Activated T-helper 2 cell treated with anti-CD3 and anti-CD28 coated beads, Interferon-gamma antibody, Interleukin-2, Interleukin-4, amounts not matched to agents 10 μg/mL and 5 μg/mL and 100 μg/mL, durations not matched to agents 14 hours and 24 hours and 36 hours (primary cell): ENCODE results near the gene IQCE. TPM values are rescaled to one million over a fixed set of nuclear protein-coding genes. Genes with fewer than 3 reads are reported as not detected.

ENCODE experiments used
- DNase-seq: peaks from one replicate; pipeline ENCODE4 v3.0.0; 2021; ENCODE audit warnings: low spot score
- H3K27ac Mint-ChIP-seq: one replicate; pipeline ENCODE4 v1.8.0; 2021; ENCODE audit warnings: mixed read lengths
- H3K27me3 Mint-ChIP-seq: one replicate; pipeline ENCODE4 v1.8.0; 2021; ENCODE audit warnings: low read depth, mixed read lengths
- H3K36me3 Mint-ChIP-seq: one replicate; pipeline ENCODE4 v1.8.0; 2021; ENCODE audit warnings: low read depth, mixed read lengths
- H3K4me1 Mint-ChIP-seq: one replicate; pipeline ENCODE4 v1.8.0; 2021; ENCODE audit warnings: low read depth, mixed read lengths
- H3K4me3 Mint-ChIP-seq: one replicate; pipeline ENCODE4 v1.8.0; 2021; ENCODE audit warnings: low read depth, mild to moderate bottlenecking, moderate library complexity, mixed read lengths
- H3K9me3 Mint-ChIP-seq: one replicate; pipeline ENCODE4 v1.8.0; 2021; ENCODE audit warnings: mixed read lengths
- intact Hi-C: fragments of 100-400 bp; cut with micrococcal nuclease; formaldehyde crosslinking; loops from one replicate; pipeline ENCODE4 v1.15.1; 2023
- total RNA-seq: library from RNA; stranded (reverse); gene quantifications from 2 replicates; pipeline ENCODE4 v1.2.3, GENCODE V29; 2022

The IQCE gene
- total RNA-seq, 1 donor from 2014 or later = 12.3 TPM

DNA sequence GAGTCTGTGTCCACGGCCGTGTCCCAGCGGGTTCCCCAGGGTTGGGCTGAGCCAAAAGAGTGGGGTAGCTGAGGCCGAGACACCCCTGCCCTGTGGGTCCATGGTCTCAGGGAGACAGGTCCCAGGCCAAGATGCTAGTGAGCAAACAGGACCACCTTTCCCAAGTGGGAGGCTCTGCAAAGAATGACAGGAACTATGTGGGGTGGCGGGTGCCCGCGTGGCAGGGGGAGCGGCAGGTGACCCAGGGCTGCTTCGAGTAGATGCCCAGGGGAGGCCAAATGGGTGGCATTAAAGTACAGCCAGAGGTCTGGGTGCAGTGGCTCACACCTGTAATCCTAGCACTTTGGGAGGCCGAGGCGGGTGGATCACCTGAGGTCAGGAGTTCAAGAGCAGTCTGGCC, 91.2 kb downstream of the IQCE start:
- intact Hi-C loops = no loop called here
- Mint-ChIP-seq H3K27ac (no peak overlapping the region), H3K9me3 (no peaks in the 10 kb centered on the region), H3K27me3 (no peaks in the 10 kb centered on the region), H3K36me3 (no peaks in the 10 kb centered on the region), H3K4me1 (peaks cover 8% of the 10 kb centered on the region), H3K4me3 (no peak overlapping the region)
- DNase-seq = no peak

DNA sequence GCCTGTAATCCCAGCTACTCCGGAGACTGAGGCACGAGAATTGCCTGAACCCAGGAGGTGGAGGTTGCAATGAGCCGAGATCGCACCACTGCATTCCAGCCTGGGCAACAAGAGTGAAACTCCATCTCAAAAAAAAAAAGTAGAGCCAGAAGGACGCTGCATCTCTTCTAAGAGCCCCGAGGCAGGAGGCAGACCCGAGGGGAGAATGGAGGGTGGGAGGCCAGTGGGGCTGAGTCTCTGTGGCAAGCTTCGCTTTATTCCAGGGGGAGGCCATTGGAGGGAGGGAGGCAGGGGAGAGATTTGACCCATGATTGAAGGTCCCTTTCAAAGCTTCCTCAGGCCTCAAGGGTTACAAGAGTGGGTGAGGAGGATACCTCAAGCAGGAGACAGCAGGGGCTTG, 91.7 kb downstream of the IQCE start:
- Mint-ChIP-seq H3K4me3 (no peak overlapping the region), H3K27ac (no peak overlapping the region), H3K36me3 (no peaks in the 10 kb centered on the region), H3K9me3 (no peaks in the 10 kb centered on the region), H3K27me3 (no peaks in the 10 kb centered on the region), H3K4me1 (peaks cover 3% of the 10 kb centered on the region)
- intact Hi-C loops = no loop called here
- no peak for DNase-seq

DNA sequence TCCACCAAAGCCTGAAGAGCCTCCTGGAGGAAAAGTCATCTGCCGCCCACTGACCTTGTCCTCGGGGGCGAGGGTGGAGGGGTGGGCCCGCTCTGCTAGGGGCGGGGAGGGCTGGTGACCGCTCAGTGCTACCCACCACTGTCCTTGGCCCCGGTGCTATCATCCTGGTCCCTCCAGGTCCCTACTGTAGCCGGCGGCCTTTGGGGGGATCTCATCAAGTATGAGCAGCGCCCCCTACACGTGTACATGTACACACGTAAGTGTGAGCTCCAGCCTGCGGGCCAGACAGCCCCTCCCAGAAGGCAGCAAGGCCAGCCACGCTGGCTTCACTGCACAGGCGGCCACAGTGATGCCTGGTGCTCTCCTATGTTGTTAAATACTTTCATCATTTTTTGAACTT, 92.6 kb downstream of the IQCE start:
- Mint-ChIP-seq H3K4me3 (no peak overlapping the region), H3K9me3 (no peaks in the 10 kb centered on the region), H3K4me1 (no peaks in the 10 kb centered on the region), H3K27ac (no peak overlapping the region), H3K36me3 (no peaks in the 10 kb centered on the region), H3K27me3 (no peaks in the 10 kb centered on the region)
- DNase-seq = no peak
- intact Hi-C loops = no loop called here

DNA sequence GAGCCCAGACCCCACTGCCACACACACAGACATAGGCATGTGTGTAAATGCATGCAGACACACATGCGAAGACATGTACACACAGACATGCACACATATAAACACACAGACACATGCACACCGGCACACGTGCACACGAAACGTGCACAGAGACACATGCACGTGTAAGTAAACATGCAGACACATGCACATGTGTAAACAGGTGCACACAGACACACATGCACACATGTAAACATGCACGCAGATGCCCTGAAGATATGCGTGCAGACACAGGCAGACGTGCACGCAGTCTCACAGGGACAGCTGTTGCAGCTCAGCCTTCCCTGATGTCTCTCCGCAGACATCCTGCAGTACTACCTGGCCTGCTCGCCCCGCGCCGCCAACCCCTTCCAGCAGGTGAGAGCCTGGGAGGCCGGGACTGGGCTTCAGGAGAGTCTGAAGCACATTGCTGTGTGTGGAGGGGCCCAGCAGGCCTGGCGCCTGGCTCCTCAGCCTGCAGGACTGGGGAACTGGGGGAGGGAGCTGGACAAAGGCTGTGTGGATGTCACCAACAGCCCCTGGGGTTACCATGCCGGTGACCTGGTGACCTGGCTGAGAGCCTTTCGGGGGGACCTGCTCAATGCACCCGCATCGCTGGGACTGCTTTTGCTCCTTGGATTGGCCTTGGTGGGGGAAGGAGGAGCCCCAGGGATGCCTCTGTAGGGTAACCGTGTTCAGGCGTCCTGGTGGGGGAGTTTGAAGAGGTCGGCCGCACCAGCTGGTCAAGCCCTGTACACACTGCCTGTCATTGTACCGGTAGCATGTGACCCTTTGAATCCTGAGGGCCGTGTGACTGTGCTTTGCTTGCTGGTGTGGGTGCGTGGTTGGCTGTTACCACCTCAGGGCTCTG, 93.3 kb downstream of the IQCE start:
- Mint-ChIP-seq H3K27ac (no peak overlapping the region), H3K4me3 (no peak overlapping the region), H3K4me1 (no peaks in the 10 kb centered on the region), H3K36me3 (no peaks in the 10 kb centered on the region), H3K27me3 (no peaks in the 10 kb centered on the region), H3K9me3 (no peaks in the 10 kb centered on the region)
- no peak for DNase-seq
- intact Hi-C loops = no loop called here

DNA sequence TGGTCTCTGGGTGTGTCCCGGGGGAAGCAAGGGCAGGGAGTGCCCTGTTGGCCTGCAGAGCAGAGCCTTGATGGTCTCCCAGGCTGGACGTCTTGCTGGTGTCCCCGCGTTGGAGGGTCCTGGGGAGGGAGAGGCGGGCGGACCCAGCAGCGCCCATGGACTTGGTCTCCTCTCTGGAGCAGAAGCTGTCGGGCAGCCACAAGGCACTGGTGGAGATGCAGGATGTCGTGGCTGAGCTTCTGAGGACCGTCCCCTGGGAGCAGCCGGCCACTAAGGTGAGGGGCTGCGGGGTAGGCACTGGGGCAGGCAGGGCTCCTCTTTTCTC, 93.9 kb downstream of the IQCE start:
- H3K27ac Mint-ChIP-seq = no peak overlapping the region
- DNase-seq = no peak
- H3K9me3 Mint-ChIP-seq = no peaks in the 10 kb centered on the region
- intact Hi-C loops = no loop called here
- no peaks in the 10 kb centered on the region for H3K27me3 Mint-ChIP-seq
- H3K36me3 Mint-ChIP-seq = no peaks in the 10 kb centered on the region
- no peaks in the 10 kb centered on the region for H3K4me1 Mint-ChIP-seq
- H3K4me3 Mint-ChIP-seq = no peak overlapping the region

DNA sequence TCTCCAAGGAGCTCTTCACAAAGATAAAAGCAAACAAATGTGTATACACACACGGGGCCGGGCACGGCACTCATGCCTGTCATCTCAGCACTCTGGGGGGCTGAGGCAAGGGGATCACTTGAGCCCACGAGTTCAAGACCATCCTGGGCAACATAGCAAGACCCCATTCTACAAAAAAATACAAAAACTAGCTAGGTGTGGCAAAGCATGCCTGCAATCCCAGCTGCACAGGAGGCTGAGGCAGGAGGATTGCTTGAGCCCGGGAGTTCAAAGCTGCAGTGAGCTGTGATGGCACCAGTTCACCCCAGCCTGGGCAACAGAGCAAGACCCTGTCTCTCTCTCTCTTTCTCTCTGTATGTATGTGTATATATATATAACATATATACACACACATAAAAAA, 95.3 kb downstream of the IQCE start:
- H3K36me3 Mint-ChIP-seq = no peaks in the 10 kb centered on the region
- H3K4me1 Mint-ChIP-seq = no peaks in the 10 kb centered on the region
- intact Hi-C loops = no loop called here
- H3K27ac Mint-ChIP-seq = no peak overlapping the region
- no peak for DNase-seq
- H3K27me3 Mint-ChIP-seq = no peaks in the 10 kb centered on the region
- no peaks in the 10 kb centered on the region for H3K9me3 Mint-ChIP-seq
- H3K4me3 Mint-ChIP-seq = no peak overlapping the region

DNA sequence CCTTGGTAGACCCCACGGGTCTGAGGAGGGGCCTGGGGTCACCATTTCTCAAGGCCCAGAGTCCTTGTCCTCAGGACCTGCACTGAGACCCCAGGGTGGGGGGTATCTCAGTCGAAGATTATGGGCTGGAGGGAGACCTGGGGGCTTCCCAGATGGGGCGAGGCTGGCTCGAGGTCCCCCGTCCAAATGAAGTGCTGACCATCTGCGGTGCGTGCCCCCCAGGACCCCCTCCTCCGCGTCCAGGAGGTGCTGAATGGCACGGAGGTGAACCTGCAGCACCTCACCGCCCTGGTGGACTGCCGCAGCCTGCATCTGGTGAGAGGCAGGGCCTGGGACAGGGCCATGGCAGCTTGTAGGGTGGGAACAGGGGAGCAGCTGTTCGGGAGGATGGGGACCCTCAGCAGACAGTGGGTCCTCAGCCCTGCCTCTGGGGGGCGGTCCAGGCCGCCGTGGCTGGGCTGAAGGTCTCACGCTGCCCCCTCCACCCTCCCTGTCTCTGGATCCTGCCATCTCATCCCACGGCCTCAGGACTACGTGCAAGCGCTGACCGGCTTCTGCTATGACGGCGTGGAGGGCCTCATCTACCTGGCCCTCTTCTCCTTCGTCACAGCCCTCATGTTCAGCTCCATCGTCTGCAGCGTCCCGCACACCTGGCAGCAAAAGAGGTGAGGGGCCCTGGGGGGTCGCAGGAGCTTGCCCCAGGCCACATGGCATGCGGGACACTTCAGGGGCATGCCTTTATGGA, 97.3 kb downstream of the IQCE start:
- Mint-ChIP-seq H3K4me3 (no peak overlapping the region), H3K36me3 (no peaks in the 10 kb centered on the region), H3K27me3 (no peaks in the 10 kb centered on the region), H3K9me3 (no peaks in the 10 kb centered on the region), H3K4me1 (no peaks in the 10 kb centered on the region), H3K27ac (no peak overlapping the region)
- intact Hi-C loops = no loop called here
- no peak for DNase-seq

DNA sequence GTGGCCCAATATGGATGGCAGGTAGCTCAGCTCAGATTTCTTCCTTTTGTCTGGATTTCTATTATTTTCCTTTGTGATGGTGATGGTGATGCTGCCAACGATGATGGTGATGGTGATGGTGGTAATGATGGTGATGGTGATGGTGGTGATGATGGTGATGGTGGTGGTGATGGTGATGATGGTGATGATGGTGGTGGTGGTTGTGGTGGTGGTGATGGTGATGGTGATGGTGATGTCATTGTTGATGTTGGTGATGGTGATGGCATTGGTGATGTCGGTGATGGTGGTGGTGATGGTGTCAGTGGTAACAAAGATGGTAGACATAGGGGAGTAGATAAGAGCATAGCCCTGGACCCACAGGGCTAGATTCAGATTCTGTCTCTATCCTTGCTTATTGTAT, 98.4 kb downstream of the IQCE start:
- no peaks in the 10 kb centered on the region for H3K27me3 Mint-ChIP-seq
- H3K36me3 Mint-ChIP-seq = no peaks in the 10 kb centered on the region
- H3K4me1 Mint-ChIP-seq = no peaks in the 10 kb centered on the region
- no peak overlapping the region for H3K27ac Mint-ChIP-seq
- H3K9me3 Mint-ChIP-seq = no peaks in the 10 kb centered on the region
- no peak for DNase-seq
- H3K4me3 Mint-ChIP-seq = no peak overlapping the region
- intact Hi-C loops = no loop called here

DNA sequence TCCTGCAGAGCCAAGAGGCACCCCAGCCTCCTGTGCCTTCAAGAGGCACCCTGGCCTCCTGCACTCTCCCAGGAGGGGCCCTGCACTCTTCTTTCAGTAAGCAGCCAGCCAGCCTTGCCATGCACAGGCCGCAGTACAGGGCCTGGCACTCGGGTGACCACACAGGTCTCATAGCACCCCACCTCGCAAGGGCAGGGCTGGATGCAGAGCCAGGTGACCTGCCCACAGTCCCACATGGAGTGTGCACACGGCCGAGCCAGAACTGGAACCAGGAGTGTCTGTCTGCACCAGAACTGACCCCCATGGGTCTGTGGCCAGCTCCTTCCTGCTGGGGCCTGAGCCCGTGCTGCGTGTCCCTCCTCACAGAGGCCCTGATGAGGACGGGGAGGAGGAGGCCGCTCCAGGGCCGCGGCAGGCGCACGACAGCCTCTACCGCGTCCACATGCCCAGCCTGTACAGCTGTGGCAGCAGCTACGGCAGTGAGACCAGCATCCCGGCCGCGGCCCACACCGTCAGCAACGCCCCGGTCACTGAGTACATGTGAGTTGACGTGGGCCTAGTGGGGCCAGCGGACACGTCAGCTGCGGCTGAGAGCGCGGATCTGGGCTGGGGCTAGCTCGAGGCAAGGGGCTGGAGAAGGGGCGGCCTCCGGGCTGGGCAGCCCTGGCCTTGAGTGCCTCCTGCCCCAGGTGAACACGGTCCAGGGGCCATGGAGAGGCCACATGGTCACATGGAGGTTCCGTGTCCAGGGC, 99.3 kb downstream of the IQCE start:
- H3K27ac Mint-ChIP-seq = no peak overlapping the region

DNA sequence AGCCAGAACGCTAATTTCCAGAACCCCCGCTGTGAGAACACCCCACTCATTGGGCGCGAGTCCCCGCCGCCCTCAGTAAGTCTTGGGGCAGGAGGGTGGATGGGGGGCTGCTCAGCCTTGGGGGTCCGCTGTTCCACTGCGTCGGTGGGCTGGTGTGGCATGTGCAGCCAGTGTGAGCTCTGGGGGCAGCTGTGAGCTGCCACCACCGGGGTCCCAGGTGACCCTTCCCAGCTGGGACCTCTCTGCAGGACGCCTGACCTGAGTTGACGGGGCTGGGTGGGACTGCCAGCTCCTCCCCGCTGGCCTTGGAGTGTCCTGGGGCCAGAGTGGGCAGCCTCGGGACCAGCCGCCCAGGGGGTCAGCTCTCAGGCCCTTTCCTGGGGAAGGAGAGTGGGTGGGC, 100.2 kb downstream of the IQCE start:
- Mint-ChIP-seq H3K9me3 (no peaks in the 10 kb centered on the region), H3K4me1 (no peaks in the 10 kb centered on the region), H3K27ac (no peak overlapping the region), H3K36me3 (no peaks in the 10 kb centered on the region), H3K27me3 (no peaks in the 10 kb centered on the region), H3K4me3 (no peak overlapping the region)
- no peak for DNase-seq
- intact Hi-C loops = no loop called here

More for the DNA sequence above, 99.3 kb downstream of the IQCE start:
- Mint-ChIP-seq H3K9me3 (no peaks in the 10 kb centered on the region), H3K36me3 (no peaks in the 10 kb centered on the region), H3K4me3 (no peak overlapping the region), H3K4me1 (no peaks in the 10 kb centered on the region), H3K27me3 (no peaks in the 10 kb centered on the region)
- intact Hi-C loops = no loop called here
- DNase-seq = no peak

DNA sequence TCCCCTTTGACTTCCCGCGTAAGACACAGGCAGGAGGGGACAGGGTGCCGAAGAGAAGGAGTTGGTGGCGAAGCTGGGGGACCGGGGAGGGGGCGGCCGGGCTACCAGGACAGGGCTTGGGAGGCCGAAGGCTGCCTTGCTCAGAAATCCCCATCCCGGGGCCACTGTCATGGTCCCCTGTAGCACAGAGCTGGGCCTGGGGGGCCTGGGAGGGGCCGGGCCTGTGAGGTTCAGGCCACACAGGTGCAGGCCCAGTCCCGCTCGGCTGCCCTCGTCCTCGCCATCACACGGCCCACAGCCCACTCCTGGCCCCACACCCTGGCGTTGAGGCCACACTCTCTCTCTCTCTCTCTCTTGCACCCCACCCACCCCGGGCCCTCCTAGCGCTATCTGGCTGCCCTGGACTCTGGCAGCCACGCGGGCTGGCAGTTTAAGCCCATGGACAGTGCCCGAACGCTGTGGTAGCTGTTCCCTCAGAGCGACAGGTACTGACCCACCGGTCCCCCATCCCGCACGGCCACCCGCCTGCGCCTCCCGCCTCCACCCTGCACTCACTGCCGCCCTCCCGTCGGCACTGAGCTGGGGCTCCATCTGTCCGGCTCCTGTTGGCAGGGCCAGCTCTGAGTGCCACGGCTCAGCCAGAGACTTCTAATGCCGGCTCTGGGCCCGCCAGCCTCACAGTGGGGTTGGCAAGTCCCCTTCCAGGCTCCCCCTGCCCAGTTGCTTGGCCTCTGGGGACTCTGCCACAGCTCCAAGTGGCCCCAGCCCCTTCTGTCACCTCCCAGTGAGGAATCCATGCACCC, 101.0 kb downstream of the IQCE start:
- Mint-ChIP-seq H3K4me3 (no peak overlapping the region), H3K36me3 (no peaks in the 10 kb centered on the region), H3K9me3 (no peaks in the 10 kb centered on the region), H3K4me1 (no peaks in the 10 kb centered on the region), H3K27ac (no peak overlapping the region), H3K27me3 (no peaks in the 10 kb centered on the region)
- no peak for DNase-seq
- intact Hi-C loops = no loop called here

DNA sequence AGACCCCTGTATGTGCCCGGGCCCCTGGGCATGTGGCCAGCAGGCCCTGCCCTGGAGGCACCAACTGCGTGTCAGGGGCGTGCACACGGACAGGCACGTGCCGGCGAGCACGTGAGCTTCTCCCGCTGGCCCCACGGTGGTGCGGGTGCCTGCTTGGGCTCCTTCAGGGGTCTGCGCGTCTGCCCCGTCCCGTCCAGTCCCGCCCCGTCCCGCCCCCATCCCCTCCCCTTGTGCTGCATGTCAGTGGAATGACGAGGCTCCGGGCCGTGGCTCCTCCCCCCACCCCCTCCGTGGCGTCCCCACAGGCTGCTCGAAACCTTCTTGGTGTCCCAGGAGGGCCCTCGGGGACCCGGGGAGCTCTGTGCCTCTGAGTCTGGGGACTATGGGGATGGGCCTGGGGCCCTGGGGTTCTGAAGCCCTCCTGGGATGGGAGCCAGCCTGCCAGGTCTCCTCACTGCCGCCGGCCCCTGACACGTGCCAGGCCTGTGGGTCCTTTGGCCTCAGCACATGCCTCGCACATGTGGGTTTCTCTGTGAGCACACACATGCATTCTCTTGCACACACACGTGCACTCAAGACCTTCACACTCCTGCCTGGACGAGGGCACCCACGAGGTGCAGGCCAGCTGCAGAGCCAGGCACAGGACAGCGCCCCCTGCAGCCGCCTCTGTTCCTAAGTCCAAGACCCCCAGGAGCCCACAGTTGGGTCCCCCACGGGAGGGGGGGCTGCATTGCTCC, 101.7 kb downstream of the IQCE start:
- Mint-ChIP-seq H3K9me3 (no peaks in the 10 kb centered on the region), H3K27ac (no peak overlapping the region), H3K36me3 (no peaks in the 10 kb centered on the region), H3K4me1 (no peaks in the 10 kb centered on the region), H3K27me3 (no peaks in the 10 kb centered on the region), H3K4me3 (no peak overlapping the region)
- no peak for DNase-seq
- intact Hi-C loops = no loop called here
